ENCODE data around the gene TMOD2.
"Not testable (repeated sequence)": the region's sequence is repeated elsewhere in the genome, so short reads cannot be mapped to it uniquely, and the experiment has no call there.

TMOD2 gene

GRCh38 chr15:51771773-51772172 is 20.4 kb downstream of the TMOD2 start:
- no peaks in the 10 kb centered on the region for H3K4me1 ChIP-seq (ENCODE audit: control insufficient read depth, insufficient read depth, low read length, unreplicated experiment)
- H2AFZ ChIP-seq (ENCODE audit: low read length, unreplicated experiment): no peak overlapping the region
- H3K27ac ChIP-seq (ENCODE audit: low read depth, low read length): no peak overlapping the region
- no peaks in the 10 kb centered on the region for H3K79me2 ChIP-seq (ENCODE audit: control insufficient read depth, insufficient read depth, low read length, unreplicated experiment)
- no peak overlapping the region for H3K4me3 ChIP-seq (ENCODE audit: low read depth, low read length)
- H3K36me3 ChIP-seq (ENCODE audit: insufficient read depth, low read length): no peaks in the 10 kb centered on the region
- H3K27me3 ChIP-seq (ENCODE audit: insufficient read depth, low read length): no peaks in the 10 kb centered on the region

GRCh38 chr15:51774916-51775315 is 23.5 kb downstream of the TMOD2 start:
- no peaks in the 10 kb centered on the region for H3K4me1 ChIP-seq (ENCODE audit: control insufficient read depth, insufficient read depth, low read length, unreplicated experiment)
- no peak overlapping the region for H3K4me3 ChIP-seq (ENCODE audit: low read depth, low read length)
- no peaks in the 10 kb centered on the region for H3K36me3 ChIP-seq (ENCODE audit: insufficient read depth, low read length)
- H3K27me3 ChIP-seq (ENCODE audit: insufficient read depth, low read length): no peaks in the 10 kb centered on the region
- no peak overlapping the region for H3K27ac ChIP-seq (ENCODE audit: low read depth, low read length)
- no peak overlapping the region for H2AFZ ChIP-seq (ENCODE audit: low read length, unreplicated experiment)
- H3K79me2 ChIP-seq (ENCODE audit: control insufficient read depth, insufficient read depth, low read length, unreplicated experiment): no peaks in the 10 kb centered on the region

GRCh38 chr15:51775967-51776816 is 24.8 kb downstream of the TMOD2 start:
- Histone ChIP-seq H2AFZ (ENCODE audit: low read length, unreplicated experiment) (no peak overlapping the region), H3K4me1 (ENCODE audit: control insufficient read depth, insufficient read depth, low read length, unreplicated experiment) (peaks cover 7% of the 10 kb centered on the region), H3K79me2 (ENCODE audit: control insufficient read depth, insufficient read depth, low read length, unreplicated experiment) (no peaks in the 10 kb centered on the region), H3K36me3 (ENCODE audit: insufficient read depth, low read length) (no peaks in the 10 kb centered on the region), H3K27me3 (ENCODE audit: insufficient read depth, low read length) (no peaks in the 10 kb centered on the region), H3K27ac (ENCODE audit: low read depth, low read length) (no peak overlapping the region), H3K4me3 (ENCODE audit: low read depth, low read length) (no peak overlapping the region)

DNA sequence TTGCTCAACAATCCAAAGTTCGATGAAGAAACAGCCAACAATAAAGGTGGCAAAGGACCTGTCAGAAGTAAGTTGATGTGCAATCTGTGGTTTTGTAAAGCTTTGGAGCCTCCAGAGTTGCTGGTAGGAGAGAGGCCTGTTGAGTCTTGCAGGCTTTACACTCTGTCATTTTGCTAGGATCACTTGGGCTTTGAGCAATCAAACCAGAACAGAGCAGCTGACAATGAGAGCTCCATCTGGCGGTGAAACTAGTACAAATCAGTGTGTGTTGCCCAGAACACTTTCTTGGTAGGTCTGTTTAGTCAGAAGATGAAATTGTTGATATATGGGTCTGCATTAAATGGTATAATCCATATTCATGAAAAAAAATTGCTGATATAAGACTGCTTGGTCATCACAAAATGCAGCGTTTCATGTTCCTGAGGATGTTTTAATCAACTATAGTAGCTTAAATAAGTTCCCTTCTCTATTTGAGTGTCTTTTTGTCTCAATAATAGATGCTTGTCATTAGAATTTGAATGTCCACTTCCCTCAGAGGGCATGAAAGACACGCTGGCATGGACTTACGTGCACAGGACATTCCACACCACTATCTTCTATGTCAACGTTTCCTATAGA is 25.7 kb downstream of the TMOD2 start:
- Histone ChIP-seq H3K4me1 (ENCODE audit: control insufficient read depth, insufficient read depth, low read length, unreplicated experiment) (peaks cover 7% of the 10 kb centered on the region), H3K4me3 (ENCODE audit: low read depth, low read length) (no peak overlapping the region), H3K27me3 (ENCODE audit: insufficient read depth, low read length) (no peaks in the 10 kb centered on the region), H3K36me3 (ENCODE audit: insufficient read depth, low read length) (no peaks in the 10 kb centered on the region), H3K27ac (ENCODE audit: low read depth, low read length) (no peak overlapping the region), H3K79me2 (ENCODE audit: control insufficient read depth, insufficient read depth, low read length, unreplicated experiment) (no peaks in the 10 kb centered on the region), H2AFZ (ENCODE audit: low read length, unreplicated experiment) (no peak overlapping the region)

DNA sequence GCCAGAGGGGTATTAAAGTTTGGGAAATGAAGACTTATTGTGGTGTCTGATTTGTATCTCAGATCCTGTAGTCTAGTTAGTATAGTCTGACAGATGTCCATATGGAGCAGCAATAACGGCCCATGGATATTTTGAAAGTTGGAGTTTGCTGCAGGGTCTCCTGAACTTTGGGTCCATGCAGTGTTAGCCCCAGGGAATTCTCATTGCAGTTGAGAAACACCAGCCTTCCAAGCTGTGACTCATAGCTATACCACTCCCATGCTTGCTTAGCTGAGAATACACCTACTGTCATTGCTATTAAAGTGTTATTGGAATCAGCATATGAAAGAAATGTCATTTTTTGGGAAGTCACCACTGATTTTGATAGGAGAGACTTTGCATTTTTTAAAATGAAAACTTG is 29.2 kb downstream of the TMOD2 start:
- Histone ChIP-seq H3K79me2 (ENCODE audit: control insufficient read depth, insufficient read depth, low read length, unreplicated experiment) (no peaks in the 10 kb centered on the region), H2AFZ (ENCODE audit: low read length, unreplicated experiment) (no peak overlapping the region), H3K36me3 (ENCODE audit: insufficient read depth, low read length) (no peaks in the 10 kb centered on the region), H3K27me3 (ENCODE audit: insufficient read depth, low read length) (no peaks in the 10 kb centered on the region), H3K4me1 (ENCODE audit: control insufficient read depth, insufficient read depth, low read length, unreplicated experiment) (peaks cover 7% of the 10 kb centered on the region), H3K27ac (ENCODE audit: low read depth, low read length) (no peak overlapping the region), H3K4me3 (ENCODE audit: low read depth, low read length) (no peak overlapping the region)

DNA sequence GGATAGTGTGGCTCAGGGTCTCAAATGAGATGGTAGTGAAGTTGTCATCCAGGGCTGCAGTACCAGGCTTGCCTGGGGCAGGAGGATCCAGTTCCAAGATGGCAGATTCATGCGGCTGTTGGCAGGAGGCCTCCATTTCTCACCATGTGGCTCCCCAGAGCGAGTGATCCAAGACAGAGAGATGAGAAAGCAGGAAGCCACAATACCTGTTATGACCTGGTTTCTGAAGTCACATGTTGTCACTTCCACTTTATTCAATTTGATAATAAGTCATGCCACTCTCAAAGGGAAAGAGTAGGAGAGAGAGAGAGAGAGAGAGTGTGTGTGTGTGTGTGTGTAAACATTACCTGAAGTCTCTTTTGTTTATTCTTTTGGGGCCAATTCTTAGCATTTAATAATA is 30.1 kb downstream of the TMOD2 start:
- peaks cover 7% of the 10 kb centered on the region for H3K4me1 ChIP-seq (ENCODE audit: control insufficient read depth, insufficient read depth, low read length, unreplicated experiment)
- no peaks in the 10 kb centered on the region for H3K79me2 ChIP-seq (ENCODE audit: control insufficient read depth, insufficient read depth, low read length, unreplicated experiment)
- H3K27ac ChIP-seq (ENCODE audit: low read depth, low read length): no peak overlapping the region
- H3K4me3 ChIP-seq (ENCODE audit: low read depth, low read length): no peak overlapping the region
- no peaks in the 10 kb centered on the region for H3K27me3 ChIP-seq (ENCODE audit: insufficient read depth, low read length)
- H2AFZ ChIP-seq (ENCODE audit: low read length, unreplicated experiment): no peak overlapping the region
- peaks cover 3% of the 10 kb centered on the region for H3K36me3 ChIP-seq (ENCODE audit: insufficient read depth, low read length)

- Histone ChIP-seq H3K27ac (ENCODE audit: low read depth, low read length) (no peak overlapping the region), H3K27me3 (ENCODE audit: insufficient read depth, low read length) (no peaks in the 10 kb centered on the region), H3K36me3 (ENCODE audit: insufficient read depth, low read length) (peaks cover 6% of the 10 kb centered on the region), H3K4me3 (ENCODE audit: low read depth, low read length) (no peak overlapping the region), H3K79me2 (ENCODE audit: control insufficient read depth, insufficient read depth, low read length, unreplicated experiment) (no peaks in the 10 kb centered on the region), H2AFZ (ENCODE audit: low read length, unreplicated experiment) (no peak overlapping the region), H3K4me1 (ENCODE audit: control insufficient read depth, insufficient read depth, low read length, unreplicated experiment) (peaks cover 7% of the 10 kb centered on the region)
These were observed 31.0 kb downstream of the TMOD2 start for GRCh38 chr15:51782357-51782896.

GRCh38 chr15:51783967-51784366 is 32.6 kb downstream of the TMOD2 start:
- Histone ChIP-seq H3K4me1 (ENCODE audit: control insufficient read depth, insufficient read depth, low read length, unreplicated experiment) (peaks cover 7% of the 10 kb centered on the region), H3K27ac (ENCODE audit: low read depth, low read length) (no peak overlapping the region), H3K27me3 (ENCODE audit: insufficient read depth, low read length) (no peaks in the 10 kb centered on the region), H3K36me3 (ENCODE audit: insufficient read depth, low read length) (peaks cover 6% of the 10 kb centered on the region), H2AFZ (ENCODE audit: low read length, unreplicated experiment) (no peak overlapping the region), H3K4me3 (ENCODE audit: low read depth, low read length) (no peak overlapping the region), H3K79me2 (ENCODE audit: control insufficient read depth, insufficient read depth, low read length, unreplicated experiment) (no peaks in the 10 kb centered on the region)

GRCh38 chr15:51787130-51787529 is 35.7 kb downstream of the TMOD2 start:
- not testable (repeated sequence) for H3K27me3 ChIP-seq (ENCODE audit: insufficient read depth, low read length); H3K4me3 ChIP-seq (ENCODE audit: low read depth, low read length); H3K27ac ChIP-seq (ENCODE audit: low read depth, low read length); H2AFZ ChIP-seq (ENCODE audit: low read length, unreplicated experiment); H3K36me3 ChIP-seq (ENCODE audit: insufficient read depth, low read length); H3K79me2 ChIP-seq (ENCODE audit: control insufficient read depth, insufficient read depth, low read length, unreplicated experiment); H3K4me1 ChIP-seq (ENCODE audit: control insufficient read depth, insufficient read depth, low read length, unreplicated experiment)

GRCh38 chr15:51792474-51792873 is 41.1 kb downstream of the TMOD2 start:
- not testable (repeated sequence) for H3K79me2 ChIP-seq (ENCODE audit: control insufficient read depth, insufficient read depth, low read length, unreplicated experiment); H3K27me3 ChIP-seq (ENCODE audit: insufficient read depth, low read length); H2AFZ ChIP-seq (ENCODE audit: low read length, unreplicated experiment); H3K36me3 ChIP-seq (ENCODE audit: insufficient read depth, low read length); H3K27ac ChIP-seq (ENCODE audit: low read depth, low read length); H3K4me3 ChIP-seq (ENCODE audit: low read depth, low read length)
- H3K4me1 ChIP-seq (ENCODE audit: control insufficient read depth, insufficient read depth, low read length, unreplicated experiment): peaks cover 13% of the 10 kb centered on the region
